HG03108 (cell line): ENCODE data around the gene RPH3AL.

Experiments
- ATAC-seq: cut with Tn5 transposase; IDR thresholded peaks from one replicate; pipeline ENCODE4 v1.9.1; 2021; ENCODE audit warnings: moderate library complexity; ENCODE audit not compliant: unreplicated experiment

RPH3AL gene

DNA sequence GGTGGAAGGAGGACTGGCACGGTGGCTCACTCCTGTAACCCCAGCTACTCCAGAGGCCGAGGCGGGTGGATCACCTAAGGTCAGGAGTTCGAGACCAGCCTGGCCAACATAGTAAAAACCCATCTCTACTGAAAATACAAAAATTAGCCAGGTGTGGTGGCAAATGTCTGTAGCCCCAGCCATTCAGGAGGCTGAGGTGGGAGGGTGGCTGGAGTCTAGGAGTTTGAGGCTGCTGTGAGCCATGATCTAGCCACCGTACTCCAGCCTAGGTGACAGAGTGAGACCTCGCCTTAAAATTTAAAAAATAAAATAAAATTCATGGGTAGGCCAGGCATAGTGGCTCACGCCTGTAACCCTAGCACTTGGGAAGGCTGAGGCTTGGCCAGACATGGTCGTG, 1.2 kb upstream of the RPH3AL start:
- ATAC-seq: no peak

- no peak for ATAC-seq
Observed at GRCh38 chr17:353213-353837, 718 bp upstream of the RPH3AL start.

DNA sequence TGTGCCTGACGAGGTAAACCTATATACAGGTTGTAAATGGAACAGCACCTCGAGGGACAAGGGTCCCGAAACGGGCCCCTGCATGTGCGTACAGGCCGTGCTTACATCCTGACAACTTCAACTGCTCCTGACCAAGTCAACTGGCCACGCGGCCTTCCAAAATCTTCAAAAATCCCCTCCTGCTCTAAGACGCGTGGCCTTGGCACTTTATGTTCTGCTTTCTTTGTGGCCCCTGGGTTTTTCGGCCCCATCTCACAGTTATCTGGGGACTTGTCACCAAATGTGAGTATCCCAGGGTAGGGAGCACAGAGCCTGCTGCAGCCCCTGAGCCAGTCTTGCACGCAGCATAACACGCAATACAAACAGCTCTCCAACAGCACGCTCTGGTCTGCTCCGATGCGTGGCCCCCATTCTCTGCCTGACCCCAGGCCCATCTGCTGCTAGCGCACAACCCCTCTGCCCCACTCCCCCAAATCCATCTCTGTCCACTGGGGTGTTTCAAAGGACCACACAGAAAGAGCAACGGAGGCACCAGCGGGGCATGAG, 659 bp downstream of the RPH3AL start:
- no peak for ATAC-seq

DNA sequence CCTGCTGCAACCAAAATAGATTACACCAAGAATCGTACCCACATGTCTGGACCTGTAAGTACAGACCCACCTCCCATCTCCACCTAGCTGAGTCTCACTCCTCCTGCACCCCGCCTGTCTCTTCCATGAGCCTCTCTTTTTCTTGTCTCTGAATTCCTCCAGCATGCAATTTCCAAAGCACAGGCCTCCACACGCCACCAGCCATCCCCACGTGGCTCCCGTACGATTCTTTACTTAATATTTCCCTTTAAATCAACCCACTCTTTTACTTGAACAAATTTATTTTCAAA, 1.2 kb downstream of the RPH3AL start:
- ATAC-seq: no peak

GRCh38 chr17:350706-351448, 1.7 kb downstream of the RPH3AL start:
- no peak for ATAC-seq

DNA sequence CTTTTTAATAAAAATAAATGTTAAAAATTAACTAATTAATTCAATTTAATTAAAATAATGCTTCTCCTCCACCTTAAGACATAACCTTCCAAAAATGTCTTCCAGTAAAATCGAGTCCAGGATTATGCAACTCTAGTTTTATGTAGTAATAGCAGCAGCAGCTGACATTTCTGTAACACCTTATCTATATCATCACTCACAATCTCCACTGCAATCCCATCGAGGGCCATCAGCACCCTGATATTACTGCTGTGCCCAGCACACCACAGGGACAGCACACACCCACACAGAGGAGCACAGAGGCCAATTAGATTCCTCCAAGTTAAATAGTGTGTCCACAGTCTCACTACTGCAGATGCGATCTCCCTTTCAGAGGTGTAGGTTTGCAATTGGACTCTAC, 2.9 kb downstream of the RPH3AL start:
- no peak for ATAC-seq

- no peak for ATAC-seq
Observed at GRCh38 chr17:348692-349425, 3.7 kb downstream of the RPH3AL start.

DNA sequence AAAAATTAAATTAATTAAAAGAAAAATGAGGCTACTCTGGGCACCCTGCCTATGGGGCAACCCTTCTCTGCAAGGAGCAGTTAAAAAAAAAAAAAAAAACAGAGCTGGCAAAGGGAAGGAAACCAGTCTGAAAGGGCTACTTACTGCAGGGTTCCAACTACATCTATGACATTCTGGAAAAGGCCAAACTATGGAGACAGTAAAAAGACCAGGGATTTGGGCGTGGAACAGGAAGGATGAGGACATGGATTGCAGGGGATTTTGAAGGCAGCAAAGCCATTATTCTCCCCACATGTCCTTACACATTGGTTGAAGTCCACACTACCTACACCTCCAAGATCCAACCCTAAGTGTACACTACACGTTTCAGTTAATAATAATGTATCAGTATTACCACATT, 4.6 kb downstream of the RPH3AL start:
- no peak for ATAC-seq

GRCh38 chr17:347309-347899, 5.2 kb downstream of the RPH3AL start:
- no peak for ATAC-seq

GRCh38 chr17:345992-346785, 6.4 kb downstream of the RPH3AL start:
- ATAC-seq: no peak

GRCh38 chr17:345261-345660, 7.3 kb downstream of the RPH3AL start:
- no peak for ATAC-seq

DNA sequence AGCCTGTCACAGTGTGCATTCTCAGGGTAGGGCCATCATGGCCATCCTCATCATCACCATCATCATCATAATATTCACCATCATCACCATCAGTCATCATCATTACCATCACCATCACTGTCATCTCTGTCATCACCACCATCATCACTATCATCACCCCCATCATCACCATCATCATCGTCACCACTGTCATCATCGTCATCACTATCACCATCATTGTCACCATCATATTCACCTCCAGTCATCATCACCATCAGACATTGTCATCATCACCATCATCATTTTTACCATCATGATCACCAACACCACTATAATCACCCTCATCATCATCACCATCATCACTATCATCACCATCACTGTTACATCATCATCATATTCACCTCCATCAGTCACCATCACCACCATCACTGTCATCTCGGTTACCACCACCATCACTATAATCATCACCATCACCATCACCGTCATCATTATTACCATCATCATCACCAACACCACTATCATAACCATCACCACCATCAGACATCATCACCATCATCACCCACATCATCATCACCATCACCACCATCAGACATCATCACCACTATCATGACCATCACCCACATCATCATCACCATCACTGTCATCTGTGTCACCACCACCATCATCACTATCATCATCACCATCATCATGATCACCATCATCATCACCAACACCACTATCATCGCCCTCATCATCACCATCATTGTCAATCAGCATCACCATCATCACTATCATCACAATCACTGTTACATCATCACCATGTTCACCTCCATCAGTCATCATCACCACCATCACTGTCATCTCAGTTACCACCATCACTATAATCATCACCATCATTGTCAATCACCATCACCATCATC, 8.5 kb downstream of the RPH3AL start:
- ATAC-seq: no peak

DNA sequence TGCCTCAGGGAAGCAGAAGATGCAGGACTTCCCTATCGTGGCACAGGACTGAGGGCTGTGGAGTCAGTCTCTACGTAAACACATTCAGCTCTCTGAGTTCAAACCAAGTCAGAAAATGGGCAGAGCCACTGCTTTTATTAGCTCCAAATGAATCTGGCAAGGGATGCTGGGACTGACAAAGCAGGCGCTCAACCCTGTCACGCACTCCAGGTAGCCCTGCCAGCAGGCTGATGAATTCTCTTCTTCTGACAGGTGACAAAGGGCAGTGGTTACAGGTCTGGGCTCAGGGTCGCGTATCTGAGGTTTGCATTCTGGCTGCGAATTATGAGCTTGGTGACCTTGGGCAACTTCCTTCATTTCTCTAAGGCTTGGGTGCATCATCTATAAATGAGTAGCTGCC, 9.4 kb downstream of the RPH3AL start:
- ATAC-seq: no peak

DNA sequence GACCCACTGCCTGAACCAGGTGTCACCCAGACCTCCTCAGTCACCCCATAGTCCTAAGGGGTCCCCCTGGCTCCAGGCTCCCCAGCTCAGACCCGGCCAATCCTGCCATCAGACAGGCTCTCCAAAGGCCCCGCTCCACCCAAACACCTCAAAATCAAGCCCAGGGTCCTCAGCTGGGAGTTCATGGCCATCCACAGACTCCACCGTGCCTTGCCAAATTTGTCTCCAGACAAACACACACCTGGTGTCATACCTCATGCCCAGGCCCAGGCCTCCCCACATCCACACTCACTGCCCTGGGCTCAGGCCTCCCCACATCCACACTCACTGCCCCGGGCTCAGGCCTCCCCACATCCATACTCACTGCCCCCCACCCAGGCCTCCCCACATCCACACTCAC, 12.5 kb downstream of the RPH3AL start:
- no peak for ATAC-seq

- ATAC-seq: no peak
Observed at GRCh38 chr17:339193-340061, 13.2 kb downstream of the RPH3AL start.

GRCh38 chr17:338442-339192, 14.0 kb downstream of the RPH3AL start:
- ATAC-seq: no peak

GRCh38 chr17:337866-338265, 14.7 kb downstream of the RPH3AL start:
- no peak for ATAC-seq

DNA sequence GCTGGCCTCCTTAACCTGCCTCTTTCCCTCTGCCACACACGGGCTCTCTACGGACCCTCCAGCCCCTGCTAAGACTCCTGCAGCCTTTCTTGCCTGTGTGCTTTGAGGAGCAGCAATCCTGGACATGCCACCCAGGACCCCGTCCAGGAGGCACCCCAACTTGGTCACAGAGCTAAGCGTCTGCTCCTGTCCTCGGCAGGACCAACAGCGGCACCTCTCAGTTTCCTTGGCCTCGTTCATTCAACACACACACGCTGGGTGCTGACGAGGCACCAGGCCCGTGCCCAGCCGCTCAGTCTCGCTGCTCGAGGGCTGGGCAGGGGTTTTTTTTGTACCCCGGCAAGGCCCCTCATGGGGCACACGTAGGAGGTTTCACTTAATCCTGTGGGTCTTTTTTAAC, 15.2 kb downstream of the RPH3AL start:
- no peak for ATAC-seq
